ENCODE results near the gene SLC41A2.

DNA sequence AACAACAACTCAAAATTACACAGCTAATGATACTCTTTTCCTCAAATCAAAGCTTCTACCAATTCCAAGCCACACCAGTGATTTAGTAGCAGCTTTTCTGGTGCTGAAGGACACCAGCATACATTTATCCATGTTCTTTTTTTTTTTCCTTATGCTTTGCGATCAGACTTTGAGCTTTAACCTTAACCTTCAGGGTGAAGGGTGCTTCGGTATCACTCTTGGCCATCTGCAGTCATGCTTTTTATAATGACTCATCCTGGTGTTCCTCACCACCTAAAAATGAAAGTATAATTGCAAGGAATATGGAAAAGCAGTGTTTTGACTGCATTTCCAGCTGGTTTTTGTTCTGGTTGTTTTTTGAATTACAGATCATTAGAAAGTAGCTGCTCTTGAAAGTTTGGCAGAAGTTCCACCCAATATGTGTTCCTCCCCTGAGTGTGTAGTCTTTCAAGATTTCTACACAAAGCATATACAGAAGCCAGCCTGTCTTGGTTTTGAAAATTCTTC lies 1.3 kb upstream of the SLC41A2 start:
- TF ChIP-seq ISL1 (CRISPR knock-in tag; IDR thresholded peaks at IDR 0.05) (no peak), ZNF70 (CRISPR knock-in tag; IDR thresholded peaks at IDR 0.05) (no peak), CSDC2 (CRISPR knock-in tag; IDR thresholded peaks at IDR 0.05) (no peak), ZNF8 (CRISPR knock-in tag; IDR thresholded peaks at IDR 0.05) (no peak), ARNTL (CRISPR knock-in tag; IDR thresholded peaks at IDR 0.05; ENCODE audit: borderline replicate concordance, low read depth) (no peak)
- TF ChIP-seq, protein P1, sequence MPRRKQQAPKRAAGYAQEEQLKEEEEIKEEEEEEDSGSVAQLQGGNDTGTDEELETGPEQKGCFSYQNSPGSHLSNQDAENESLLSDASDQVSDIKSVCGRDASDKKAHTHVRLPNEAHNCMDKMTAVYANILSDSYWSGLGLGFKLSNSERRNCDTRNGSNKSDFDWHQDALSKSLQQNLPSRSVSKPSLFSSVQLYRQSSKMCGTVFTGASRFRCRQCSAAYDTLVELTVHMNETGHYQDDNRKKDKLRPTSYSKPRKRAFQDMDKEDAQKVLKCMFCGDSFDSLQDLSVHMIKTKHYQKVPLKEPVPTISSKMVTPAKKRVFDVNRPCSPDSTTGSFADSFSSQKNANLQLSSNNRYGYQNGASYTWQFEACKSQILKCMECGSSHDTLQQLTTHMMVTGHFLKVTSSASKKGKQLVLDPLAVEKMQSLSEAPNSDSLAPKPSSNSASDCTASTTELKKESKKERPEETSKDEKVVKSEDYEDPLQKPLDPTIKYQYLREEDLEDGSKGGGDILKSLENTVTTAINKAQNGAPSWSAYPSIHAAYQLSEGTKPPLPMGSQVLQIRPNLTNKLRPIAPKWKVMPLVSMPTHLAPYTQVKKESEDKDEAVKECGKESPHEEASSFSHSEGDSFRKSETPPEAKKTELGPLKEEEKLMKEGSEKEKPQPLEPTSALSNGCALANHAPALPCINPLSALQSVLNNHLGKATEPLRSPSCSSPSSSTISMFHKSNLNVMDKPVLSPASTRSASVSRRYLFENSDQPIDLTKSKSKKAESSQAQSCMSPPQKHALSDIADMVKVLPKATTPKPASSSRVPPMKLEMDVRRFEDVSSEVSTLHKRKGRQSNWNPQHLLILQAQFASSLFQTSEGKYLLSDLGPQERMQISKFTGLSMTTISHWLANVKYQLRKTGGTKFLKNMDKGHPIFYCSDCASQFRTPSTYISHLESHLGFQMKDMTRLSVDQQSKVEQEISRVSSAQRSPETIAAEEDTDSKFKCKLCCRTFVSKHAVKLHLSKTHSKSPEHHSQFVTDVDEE (CRISPR knock-in tag; IDR thresholded peaks at IDR 0.05) = no peak
- TF ChIP-seq, protein P2, sequence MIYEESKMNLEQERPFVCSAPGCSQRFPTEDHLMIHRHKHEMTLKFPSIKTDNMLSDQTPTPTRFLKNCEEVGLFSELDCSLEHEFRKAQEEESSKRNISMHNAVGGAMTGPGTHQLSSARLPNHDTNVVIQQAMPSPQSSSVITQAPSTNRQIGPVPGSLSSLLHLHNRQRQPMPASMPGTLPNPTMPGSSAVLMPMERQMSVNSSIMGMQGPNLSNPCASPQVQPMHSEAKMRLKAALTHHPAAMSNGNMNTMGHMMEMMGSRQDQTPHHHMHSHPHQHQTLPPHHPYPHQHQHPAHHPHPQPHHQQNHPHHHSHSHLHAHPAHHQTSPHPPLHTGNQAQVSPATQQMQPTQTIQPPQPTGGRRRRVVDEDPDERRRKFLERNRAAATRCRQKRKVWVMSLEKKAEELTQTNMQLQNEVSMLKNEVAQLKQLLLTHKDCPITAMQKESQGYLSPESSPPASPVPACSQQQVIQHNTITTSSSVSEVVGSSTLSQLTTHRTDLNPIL (CRISPR knock-in tag; IDR thresholded peaks at IDR 0.05; ENCODE audit: low read depth) = no peak

All from SK-N-SH treated with all-trans-retinoic acid at 6 μM for 48 hours (cell line).